Gastrocnemius medialis (tissue), 4 donors: ENCODE data around the gene VAC14. TPM values are rescaled to one million over a fixed set of nuclear protein-coding genes. Genes with fewer than 3 reads are reported as not detected.

Source experiments
- ATAC-seq, 2 donors: fragments of 150-250 bp; one replicate each; pipeline ENCODE4 v1.9.1; 2016
- DNase-seq, 2 donors: peaks; one replicate each; pipeline ENCODE4 v3.0.0-alpha.2; 2019
- H3K27ac ChIP-seq, 4 donors: fragments of 200-600 bp; sonication (generic); 1 replicate in 1 of 4; 2 replicates in 3 of 4; pipeline ENCODE4 v1.5.1; 2016 to 2018; ENCODE audit warnings: mild to moderate bottlenecking in 2 of 4, moderate library complexity in 1 of 4
- H3K27me3 ChIP-seq, 3 donors: fragments of 200-600 bp; sonication (generic) in 2 of 3; 1 replicate in 1 of 3; 2 replicates in 2 of 3; pipeline versions ENCODE4 v1.5.1 to v1.6.0; 2016 to 2019; ENCODE audit warnings: mild to moderate bottlenecking in 1 of 3, moderate library complexity in 1 of 3
- H3K36me3 ChIP-seq, 2 donors: fragments of 200-600 bp; sonication (generic) in 1 of 2; one replicate each; pipeline ENCODE4 v1.5.1; 2017 to 2018
- H3K4me1 ChIP-seq, 2 donors: fragments of 200-600 bp; sonication (generic) in 1 of 2; one replicate each; pipeline ENCODE4 v1.5.1; 2016 to 2017; ENCODE audit warnings: mild to moderate bottlenecking in 2 of 2
- H3K4me3 ChIP-seq, 4 donors: fragments of 200-600 bp; sonication (generic) in 3 of 4; 1 replicate in 1 of 4; 2 replicates in 3 of 4; pipeline ENCODE4 v1.5.1; 2016 to 2019; ENCODE audit warnings: mild to moderate bottlenecking in 2 of 4
- H3K9me3 ChIP-seq, 3 donors: fragments of 200-600 bp; sonication (generic) in 2 of 3; 1 replicate in 1 of 3; 2 replicates in 2 of 3; pipeline ENCODE4 v1.5.1; 2016 to 2019
- POLR2A ChIP-seq, 2 donors: fragments of 450-650 bp; IDR thresholded peaks; one replicate each; pipeline ENCODE4 v1.6.1; 2017; ENCODE audit warnings: antibody characterized with exemption in 2 of 2, mild to moderate bottlenecking in 2 of 2, moderate library complexity in 2 of 2
- in situ Hi-C, 4 donors: fragments of 200-750 bp; cut with MboI; loops; one replicate each; pipeline versions ENCODE4 v1.15.0 to v1.8.0; 2017; ENCODE audit warnings: low sequenced_read_pairs in 4 of 4
- intact Hi-C: fragments of 100-400 bp; cut with DNase I; formaldehyde crosslinking; loops from one replicate; pipeline ENCODE4 v1.15.1; 2023; ENCODE audit warnings: low total_unique reads
- total RNA-seq, 4 donors: library from RNA; depleted of rRNA; stranded (reverse); fragments of >200 nt; gene quantifications; one replicate each; pipeline versions ENCODE4 v1.1.0 to v1.2.3, GENCODE V29; 2016
- TF ChIP-seq, protein P1 (sequence below), 5 experiments: fragments of 450-650 bp in 3 of 5; fragments of 200-600 bp in 2 of 5; sonication (generic) in 2 of 5; IDR thresholded peaks in 4 of 5; conservative IDR thresholded peaks in 1 of 5; 1 replicate in 4 of 5; 2 replicates in 1 of 5; pipeline ENCODE4 v1.5.1; 2016 to 2019; ENCODE audit warnings: antibody characterized with exemption in 5 of 5, mild to moderate bottlenecking in 3 of 5, moderate library complexity in 3 of 5

The VAC14 gene
- total RNA-seq, 4 donors from 2014 or later = 19.8 to 30.9 (median 27.0) TPM

DNA sequence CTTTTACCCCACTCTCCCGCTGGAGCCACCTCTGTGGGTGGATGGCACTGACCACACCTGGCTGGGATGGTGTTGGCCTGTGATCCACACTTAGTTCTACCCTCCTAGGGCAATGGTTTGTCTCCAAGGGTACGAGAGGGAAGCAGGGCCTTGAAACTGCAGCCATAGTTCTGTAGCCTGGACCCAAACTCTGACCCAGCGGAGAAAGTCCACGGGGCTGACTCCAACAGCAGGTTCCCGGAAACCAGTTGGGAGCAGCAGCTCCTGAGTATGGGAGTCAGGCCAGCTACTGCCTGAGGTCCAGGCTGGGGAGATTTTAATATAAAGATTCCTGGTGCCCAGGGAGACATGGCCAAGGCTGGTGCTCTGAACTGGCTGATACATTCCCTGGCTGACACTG, 91.5 kb downstream of the VAC14 start:
- Histone ChIP-seq H3K4me3 (no peak overlapping the region), H3K4me1 (peaks cover 19 to 34% of the 10 kb centered on the region in 2 donors), H3K36me3 (no peaks in the 10 kb centered on the region), H3K27ac (no peak overlapping the region), H3K27me3 (no peaks in the 10 kb centered on the region), H3K9me3 (no peaks in the 10 kb centered on the region)
- in situ Hi-C loops (no loop called here), intact Hi-C loops (no loop called here)
- DNase-seq (no peak), ATAC-seq (no peak)
- TF ChIP-seq POLR2A (IDR thresholded peaks at IDR 0.05) = no peak
- TF ChIP-seq, protein P1, sequence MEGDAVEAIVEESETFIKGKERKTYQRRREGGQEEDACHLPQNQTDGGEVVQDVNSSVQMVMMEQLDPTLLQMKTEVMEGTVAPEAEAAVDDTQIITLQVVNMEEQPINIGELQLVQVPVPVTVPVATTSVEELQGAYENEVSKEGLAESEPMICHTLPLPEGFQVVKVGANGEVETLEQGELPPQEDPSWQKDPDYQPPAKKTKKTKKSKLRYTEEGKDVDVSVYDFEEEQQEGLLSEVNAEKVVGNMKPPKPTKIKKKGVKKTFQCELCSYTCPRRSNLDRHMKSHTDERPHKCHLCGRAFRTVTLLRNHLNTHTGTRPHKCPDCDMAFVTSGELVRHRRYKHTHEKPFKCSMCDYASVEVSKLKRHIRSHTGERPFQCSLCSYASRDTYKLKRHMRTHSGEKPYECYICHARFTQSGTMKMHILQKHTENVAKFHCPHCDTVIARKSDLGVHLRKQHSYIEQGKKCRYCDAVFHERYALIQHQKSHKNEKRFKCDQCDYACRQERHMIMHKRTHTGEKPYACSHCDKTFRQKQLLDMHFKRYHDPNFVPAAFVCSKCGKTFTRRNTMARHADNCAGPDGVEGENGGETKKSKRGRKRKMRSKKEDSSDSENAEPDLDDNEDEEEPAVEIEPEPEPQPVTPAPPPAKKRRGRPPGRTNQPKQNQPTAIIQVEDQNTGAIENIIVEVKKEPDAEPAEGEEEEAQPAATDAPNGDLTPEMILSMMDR (IDR thresholded peaks at IDR 0.05 in 4 of 5, conservative IDR thresholded peaks at IDR 0.05 in 1 of 5) = no peak

DNA sequence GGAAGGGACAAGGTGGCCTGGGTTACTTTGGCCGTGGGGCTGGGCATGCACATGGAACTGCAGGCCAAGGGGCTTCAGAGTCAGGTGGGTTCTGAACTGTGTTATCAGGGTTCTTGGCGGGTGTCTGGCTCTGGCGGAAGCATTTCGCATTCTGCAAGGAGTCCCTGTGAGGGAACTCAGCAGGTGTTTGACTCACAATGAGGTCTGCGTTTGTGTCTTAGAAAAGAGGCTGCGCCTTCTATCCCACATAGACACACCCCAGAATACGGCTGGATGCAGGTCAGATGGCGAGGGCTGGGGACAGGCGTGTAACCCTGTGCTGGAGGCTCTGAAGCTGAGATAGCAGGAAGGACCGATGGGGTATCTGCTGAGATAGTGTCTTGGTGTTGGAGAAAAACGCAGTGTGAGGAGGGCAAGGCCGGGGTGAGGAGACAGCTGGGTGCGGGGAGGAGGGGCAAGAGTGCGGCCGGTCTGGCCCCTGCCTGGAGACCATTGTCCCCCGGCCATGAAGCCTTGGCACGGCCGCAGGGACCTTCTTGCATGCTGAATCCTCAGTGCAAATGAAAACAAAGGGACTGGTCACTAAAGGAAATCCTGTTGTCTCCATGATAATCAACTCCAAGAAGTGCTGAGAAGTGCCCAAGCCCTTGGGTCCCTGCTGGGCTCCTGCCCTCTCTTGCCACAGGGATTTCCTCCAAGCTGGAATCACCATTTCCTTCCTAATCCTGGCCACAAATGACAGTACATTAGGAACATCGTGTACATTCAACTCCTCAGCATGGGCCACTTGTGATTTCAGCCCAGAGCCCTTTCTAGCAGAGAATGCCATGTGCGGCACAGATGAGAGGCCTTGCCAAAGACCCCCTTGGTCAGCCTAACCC, 92.4 kb downstream of the VAC14 start:
- in situ Hi-C loops = no loop called here
- no peaks in the 10 kb centered on the region for H3K9me3 ChIP-seq
- H3K36me3 ChIP-seq = no peaks in the 10 kb centered on the region
- H3K27ac ChIP-seq = no peak overlapping the region
- DNase-seq = no peak
- no peak overlapping the region for H3K4me3 ChIP-seq
- intact Hi-C loops = no loop called here
- H3K27me3 ChIP-seq = no peaks in the 10 kb centered on the region
- ATAC-seq = no peak
- H3K4me1 ChIP-seq = peaks cover 20 to 34% of the 10 kb centered on the region in 2 donors
- TF ChIP-seq POLR2A (IDR thresholded peaks at IDR 0.05) = no peak
- TF ChIP-seq, protein P1 (IDR thresholded peaks at IDR 0.05 in 4 of 5, conservative IDR thresholded peaks at IDR 0.05 in 1 of 5) = no peak

DNA sequence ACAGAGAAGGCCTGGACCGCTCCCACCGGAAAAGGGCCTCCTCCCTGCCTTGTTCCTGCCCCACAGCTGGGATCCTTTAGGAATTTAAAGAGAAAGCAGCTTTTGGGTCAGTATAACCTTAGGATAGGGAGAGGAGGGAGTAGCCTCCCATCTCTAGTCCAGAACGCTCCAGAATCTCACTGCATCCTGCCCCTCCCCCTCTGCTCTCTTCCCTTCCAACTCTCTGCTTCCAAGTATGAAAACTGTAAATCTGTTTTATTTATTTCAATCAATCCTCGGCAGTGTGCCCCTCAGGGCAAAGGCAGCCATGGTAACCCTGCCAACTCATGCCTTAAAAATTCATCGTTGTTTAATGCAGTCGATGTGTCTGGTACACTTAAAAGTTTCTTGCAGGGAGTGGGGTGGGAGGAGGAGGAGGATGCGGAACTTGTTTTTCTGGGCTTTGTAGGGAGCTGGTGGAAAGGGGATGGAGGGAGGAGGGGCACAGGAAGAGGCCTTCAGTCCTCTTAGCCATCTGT, 94.0 kb downstream of the VAC14 start:
- in situ Hi-C loops (no loop called here), intact Hi-C loops (no loop called here)
- no peak for DNase-seq
- no peaks in the 10 kb centered on the region for H3K36me3 ChIP-seq
- no peak for TF ChIP-seq POLR2A (IDR thresholded peaks at IDR 0.05)
- TF ChIP-seq, protein P1 (IDR thresholded peaks at IDR 0.05 in 4 of 5, conservative IDR thresholded peaks at IDR 0.05 in 1 of 5) = no peak
- no peaks in the 10 kb centered on the region for H3K27me3 ChIP-seq
- ATAC-seq = no peak
- no peaks in the 10 kb centered on the region for H3K9me3 ChIP-seq
- H3K4me3 ChIP-seq = no peak overlapping the region
- H3K27ac ChIP-seq = no peak overlapping the region
- H3K4me1 ChIP-seq = peaks cover 31 to 46% of the 10 kb centered on the region in 2 donors

DNA sequence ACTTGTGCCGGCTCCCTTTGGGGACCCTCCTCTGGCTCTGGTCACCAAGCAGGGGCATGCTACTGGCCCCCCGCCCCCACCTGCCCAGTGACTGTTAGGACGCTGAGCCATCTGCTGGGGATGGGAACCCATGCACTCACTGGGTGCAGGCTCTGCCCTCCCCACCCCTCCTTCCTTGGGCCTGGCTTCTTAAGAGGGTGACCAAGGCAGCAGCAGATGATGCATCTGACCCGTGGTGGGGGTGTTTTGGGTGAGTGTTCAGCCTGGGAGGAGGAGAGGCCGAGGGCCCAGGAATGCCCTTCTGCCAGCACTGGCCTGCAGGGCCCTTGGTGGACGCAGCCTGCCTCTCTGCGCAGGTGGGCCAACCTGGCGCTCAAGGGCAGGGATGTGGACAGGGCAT, 95.9 kb downstream of the VAC14 start:
- in situ Hi-C loops = no loop called here
- H3K27me3 ChIP-seq = no peaks in the 10 kb centered on the region
- H3K4me1 ChIP-seq = peaks cover 44 to 58% of the 10 kb centered on the region in 2 donors
- peak overlapping the region in 1 of 4 donors; percentile 83 for H3K27ac ChIP-seq
- TF ChIP-seq POLR2A (IDR thresholded peaks at IDR 0.05) = no peak
- TF ChIP-seq, protein P1 (IDR thresholded peaks at IDR 0.05 in 4 of 5, conservative IDR thresholded peaks at IDR 0.05 in 1 of 5) = no peak
- no peaks in the 10 kb centered on the region for H3K36me3 ChIP-seq
- no peak for ATAC-seq
- no peak overlapping the region for H3K4me3 ChIP-seq
- no peaks in the 10 kb centered on the region for H3K9me3 ChIP-seq
- intact Hi-C loops = no loop called here
- DNase-seq = no peak
